ENCODE measurements around the gene EIF2S3.

DNA sequence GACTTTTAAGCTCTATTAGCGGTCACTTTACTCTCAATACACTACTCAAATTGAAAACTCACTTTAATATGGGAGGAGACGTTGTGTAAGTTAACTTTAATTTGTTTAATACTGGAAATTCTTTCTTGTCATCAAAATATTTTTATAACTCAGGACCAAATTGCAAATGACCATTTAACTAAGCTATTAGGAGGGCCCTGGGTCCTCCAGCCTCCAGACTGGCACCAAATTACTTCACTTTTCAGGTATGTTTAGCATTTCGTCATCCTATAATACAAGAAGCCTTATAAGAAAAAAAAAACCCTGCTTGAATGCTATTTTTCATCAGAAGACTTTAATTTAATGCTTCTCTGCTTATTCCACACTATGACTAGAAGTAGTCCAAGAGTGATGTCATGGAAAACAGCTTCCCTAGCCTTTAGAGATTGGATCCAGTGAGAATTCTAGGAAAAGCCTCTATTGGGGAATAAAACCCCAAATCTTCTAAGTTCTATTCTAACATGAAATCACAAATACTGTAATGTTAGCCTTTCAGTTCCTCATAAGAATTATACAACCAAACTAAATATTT lies 34.4 kb upstream of the EIF2S3 start:
- TF ChIP-seq CTCF (IDR thresholded peaks at IDR 0.05; ENCODE audit: poor library complexity), result no peak
- no peak for TF ChIP-seq EZH2 (IDR thresholded peaks at IDR 0.05; ENCODE audit: borderline replicate concordance)
